Measurements from ENCODE around the gene GMNN. TPM values are rescaled to one million over a fixed set of nuclear protein-coding genes. Genes with fewer than 3 reads are reported as not detected.

GMNN gene
- total RNA-seq, 1 donor from 2014 or later = 8.1 TPM

DNA sequence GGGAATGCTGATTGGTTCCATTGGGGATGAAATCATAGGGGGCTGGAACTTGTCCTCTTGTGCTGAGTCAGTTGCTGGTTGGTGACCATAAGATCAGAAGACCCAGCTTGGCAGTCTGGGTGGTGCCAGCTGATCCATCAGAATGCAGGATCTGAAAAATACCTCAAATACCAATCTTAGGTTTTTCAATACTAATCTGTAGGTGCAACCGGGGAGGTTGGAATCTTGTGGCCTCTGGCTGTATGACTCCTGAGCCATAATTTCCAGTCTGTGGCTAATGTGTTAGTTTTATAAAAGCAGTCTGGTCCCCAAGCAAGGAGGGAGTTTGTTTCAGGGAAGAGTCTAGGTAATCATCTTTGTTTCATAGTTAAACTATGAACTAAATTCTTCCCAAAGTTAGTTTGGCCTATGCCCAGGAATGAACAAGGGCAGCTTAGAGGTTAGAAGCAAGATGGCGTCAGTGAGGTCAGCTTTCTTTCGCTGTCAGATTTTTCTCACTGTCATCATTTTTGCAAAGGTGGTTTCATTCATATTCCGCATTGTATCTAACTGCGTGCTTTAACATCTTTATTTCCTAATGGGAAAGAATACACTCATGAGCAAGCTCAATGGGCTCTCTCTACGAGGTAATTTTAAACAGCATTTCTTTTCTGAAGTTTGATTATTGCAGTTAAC is 22.0 kb downstream of the GMNN start:
- DNase-seq (ENCODE audit: low spot score in 2 of 2) = no peak
- no peak overlapping the region for H3K4me3 ChIP-seq
- TF ChIP-seq, protein P1, sequence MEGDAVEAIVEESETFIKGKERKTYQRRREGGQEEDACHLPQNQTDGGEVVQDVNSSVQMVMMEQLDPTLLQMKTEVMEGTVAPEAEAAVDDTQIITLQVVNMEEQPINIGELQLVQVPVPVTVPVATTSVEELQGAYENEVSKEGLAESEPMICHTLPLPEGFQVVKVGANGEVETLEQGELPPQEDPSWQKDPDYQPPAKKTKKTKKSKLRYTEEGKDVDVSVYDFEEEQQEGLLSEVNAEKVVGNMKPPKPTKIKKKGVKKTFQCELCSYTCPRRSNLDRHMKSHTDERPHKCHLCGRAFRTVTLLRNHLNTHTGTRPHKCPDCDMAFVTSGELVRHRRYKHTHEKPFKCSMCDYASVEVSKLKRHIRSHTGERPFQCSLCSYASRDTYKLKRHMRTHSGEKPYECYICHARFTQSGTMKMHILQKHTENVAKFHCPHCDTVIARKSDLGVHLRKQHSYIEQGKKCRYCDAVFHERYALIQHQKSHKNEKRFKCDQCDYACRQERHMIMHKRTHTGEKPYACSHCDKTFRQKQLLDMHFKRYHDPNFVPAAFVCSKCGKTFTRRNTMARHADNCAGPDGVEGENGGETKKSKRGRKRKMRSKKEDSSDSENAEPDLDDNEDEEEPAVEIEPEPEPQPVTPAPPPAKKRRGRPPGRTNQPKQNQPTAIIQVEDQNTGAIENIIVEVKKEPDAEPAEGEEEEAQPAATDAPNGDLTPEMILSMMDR (IDR thresholded peaks at IDR 0.05) = no peak

GRCh38 chr6:24797596-24798216 is 23.0 kb downstream of the GMNN start:
- no peak for DNase-seq (ENCODE audit: low spot score in 2 of 2)
- Histone ChIP-seq H3K9me3 (no peaks in the 10 kb centered on the region), H3K27ac (no peak overlapping the region), H3K27me3 (no peaks in the 10 kb centered on the region), H3K4me1 (no peaks in the 10 kb centered on the region), H3K4me3 (no peak overlapping the region), H3K36me3 (no peaks in the 10 kb centered on the region)
- TF ChIP-seq, protein P1 (IDR thresholded peaks at IDR 0.05) = no peak
- intact Hi-C loops (cut with DNase I) = no loop called here

More for the DNA sequence above, 22.0 kb downstream of the GMNN start:
- Histone ChIP-seq H3K27me3 (no peaks in the 10 kb centered on the region), H3K36me3 (no peaks in the 10 kb centered on the region), H3K9me3 (no peaks in the 10 kb centered on the region), H3K4me1 (no peaks in the 10 kb centered on the region), H3K27ac (no peak overlapping the region)
- intact Hi-C loops (cut with DNase I) = no loop called here

- H3K27me3 ChIP-seq = no peaks in the 10 kb centered on the region
- no peaks in the 10 kb centered on the region for H3K4me1 ChIP-seq
- no peaks in the 10 kb centered on the region for H3K9me3 ChIP-seq
- intact Hi-C loops (cut with DNase I) = no loop called here
- no peak within 1 kb of the TSS for H3K4me3 ChIP-seq
- TF ChIP-seq, protein P1 (IDR thresholded peaks at IDR 0.05) = no peak
- no peak within 1 kb of the TSS for H3K27ac ChIP-seq
- no peak for DNase-seq (ENCODE audit: low spot score in 2 of 2)
- no peaks in the 10 kb centered on the region for H3K36me3 ChIP-seq
Observed at GRCh38 chr6:24798740-24799540, 24.2 kb downstream of the GMNN start, which contains the start of gene ARMH2. ARMH2 (minus strand) TSS chr6:24798917; CDS start chr6:24798857, 60 bp downstream.

- H3K27me3 ChIP-seq = no peaks in the 10 kb centered on the region
- no peaks in the 10 kb centered on the region for H3K9me3 ChIP-seq
- TF ChIP-seq, protein P1 (IDR thresholded peaks at IDR 0.05) = no peak
- H3K4me3 ChIP-seq = no peak overlapping the region
- intact Hi-C loops (cut with DNase I) = no loop called here
- H3K27ac ChIP-seq = no peak overlapping the region
- no peaks in the 10 kb centered on the region for H3K36me3 ChIP-seq
- no peak for DNase-seq (ENCODE audit: low spot score in 2 of 2)
- H3K4me1 ChIP-seq = no peaks in the 10 kb centered on the region
Observed at GRCh38 chr6:24799541-24799915, 24.8 kb downstream of the GMNN start.

- intact Hi-C loops (cut with DNase I) = no loop called here
- H3K27ac ChIP-seq = no peak overlapping the region
- H3K27me3 ChIP-seq = no peaks in the 10 kb centered on the region
Observed at GRCh38 chr6:24802271-24803059, 27.7 kb downstream of the GMNN start.

More at GRCh38 chr6:24802271-24803059, 27.7 kb downstream of the GMNN start:
- Histone ChIP-seq H3K9me3 (no peaks in the 10 kb centered on the region), H3K36me3 (no peaks in the 10 kb centered on the region), H3K4me3 (no peak overlapping the region), H3K4me1 (no peaks in the 10 kb centered on the region)
- TF ChIP-seq, protein P1 (IDR thresholded peaks at IDR 0.05) = no peak
- no peak for DNase-seq (ENCODE audit: low spot score in 2 of 2)

All from ascending aorta (tissue), 2 donors.